ENCODE data around the gene SETD1A. TPM values are rescaled to one million over a fixed set of nuclear protein-coding genes. Genes with fewer than 3 reads are reported as not detected.

Gene SETD1A
- total RNA-seq, 1 donor from 2014 or later: 23.4 TPM

- H3K9me3 Mint-ChIP-seq (ENCODE audit: unreplicated experiment): no peaks in the 10 kb centered on the region
- H3K36me3 Mint-ChIP-seq (ENCODE audit: low read depth, unreplicated experiment): peaks cover 3% of the 10 kb centered on the region
- H3K27ac Mint-ChIP-seq (ENCODE audit: unreplicated experiment): no peak overlapping the region
- TF ChIP-seq CTCF (IDR thresholded peaks at IDR 0.05; ENCODE audit: unreplicated experiment): no peak
- no peak for DNase-seq (ENCODE audit: low spot score)
- no peak overlapping the region for H3K4me3 Mint-ChIP-seq (ENCODE audit: unreplicated experiment)
- H3K27me3 Mint-ChIP-seq (ENCODE audit: unreplicated experiment): peaks cover 14% of the 10 kb centered on the region
- no peaks in the 10 kb centered on the region for H3K4me1 Mint-ChIP-seq (ENCODE audit: unreplicated experiment)
Observed at GRCh38 chr16:31006589-31006988, 49.0 kb downstream of the SETD1A start.

- no peak for DNase-seq (ENCODE audit: low spot score)
- no peaks in the 10 kb centered on the region for H3K9me3 Mint-ChIP-seq (ENCODE audit: unreplicated experiment)
- peak overlapping the region; percentile 5 for H3K27ac Mint-ChIP-seq (ENCODE audit: unreplicated experiment)
- peaks cover 5% of the 10 kb centered on the region for H3K36me3 Mint-ChIP-seq (ENCODE audit: low read depth, unreplicated experiment)
- no peak overlapping the region for H3K4me3 Mint-ChIP-seq (ENCODE audit: unreplicated experiment)
- H3K27me3 Mint-ChIP-seq (ENCODE audit: unreplicated experiment): peaks cover 18% of the 10 kb centered on the region
- peaks cover 4% of the 10 kb centered on the region for H3K4me1 Mint-ChIP-seq (ENCODE audit: unreplicated experiment)
- TF ChIP-seq CTCF (IDR thresholded peaks at IDR 0.05; ENCODE audit: unreplicated experiment): no peak
Observed at GRCh38 chr16:31007684-31008083, 50.1 kb downstream of the SETD1A start.

GRCh38 chr16:31008149-31008548 is 50.6 kb downstream of the SETD1A start:
- H3K36me3 Mint-ChIP-seq (ENCODE audit: low read depth, unreplicated experiment): peaks cover 5% of the 10 kb centered on the region
- no peak for DNase-seq (ENCODE audit: low spot score)
- no peak overlapping the region for H3K27ac Mint-ChIP-seq (ENCODE audit: unreplicated experiment)
- no peaks in the 10 kb centered on the region for H3K9me3 Mint-ChIP-seq (ENCODE audit: unreplicated experiment)
- no peak overlapping the region for H3K4me3 Mint-ChIP-seq (ENCODE audit: unreplicated experiment)
- peaks cover 18% of the 10 kb centered on the region for H3K27me3 Mint-ChIP-seq (ENCODE audit: unreplicated experiment)
- H3K4me1 Mint-ChIP-seq (ENCODE audit: unreplicated experiment): peaks cover 4% of the 10 kb centered on the region
- no peak for TF ChIP-seq CTCF (IDR thresholded peaks at IDR 0.05; ENCODE audit: unreplicated experiment)

- H3K4me1 Mint-ChIP-seq (ENCODE audit: unreplicated experiment): peaks cover 4% of the 10 kb centered on the region
- peaks cover 20% of the 10 kb centered on the region for H3K27me3 Mint-ChIP-seq (ENCODE audit: unreplicated experiment)
- H3K27ac Mint-ChIP-seq (ENCODE audit: unreplicated experiment): no peak overlapping the region
- no peaks in the 10 kb centered on the region for H3K9me3 Mint-ChIP-seq (ENCODE audit: unreplicated experiment)
- no peak for DNase-seq (ENCODE audit: low spot score)
- peak overlapping the region; percentile 37 for H3K4me3 Mint-ChIP-seq (ENCODE audit: unreplicated experiment)
- no peak for TF ChIP-seq CTCF (IDR thresholded peaks at IDR 0.05; ENCODE audit: unreplicated experiment)
- peaks cover 5% of the 10 kb centered on the region for H3K36me3 Mint-ChIP-seq (ENCODE audit: low read depth, unreplicated experiment)
Observed at GRCh38 chr16:31008551-31008950, 51.0 kb downstream of the SETD1A start.

- no peak for TF ChIP-seq CTCF (IDR thresholded peaks at IDR 0.05; ENCODE audit: unreplicated experiment)
- peak overlapping the region; percentile 37 for H3K4me3 Mint-ChIP-seq (ENCODE audit: unreplicated experiment)
- peaks cover 5% of the 10 kb centered on the region for H3K36me3 Mint-ChIP-seq (ENCODE audit: low read depth, unreplicated experiment)
- no peak for DNase-seq (ENCODE audit: low spot score)
- peaks cover 20% of the 10 kb centered on the region for H3K27me3 Mint-ChIP-seq (ENCODE audit: unreplicated experiment)
- peaks cover 4% of the 10 kb centered on the region for H3K4me1 Mint-ChIP-seq (ENCODE audit: unreplicated experiment)
- no peaks in the 10 kb centered on the region for H3K9me3 Mint-ChIP-seq (ENCODE audit: unreplicated experiment)
- no peak overlapping the region for H3K27ac Mint-ChIP-seq (ENCODE audit: unreplicated experiment)
Observed at GRCh38 chr16:31009120-31009519, 51.6 kb downstream of the SETD1A start.

Data from endothelial cell (in vitro differentiated cells).